HG02588 (cell line): ENCODE measurements around the gene AKAP12.
"Not testable (repeated sequence)": the region's sequence is repeated elsewhere in the genome, so short reads cannot be mapped to it uniquely, and the experiment has no call there.

Experiments
- ATAC-seq: cut with Tn5 transposase; IDR thresholded peaks from one replicate; pipeline ENCODE4 v1.9.1; 2021; ENCODE audit warnings: mild to moderate bottlenecking, moderate library complexity; ENCODE audit not compliant: unreplicated experiment

AKAP12 gene

GRCh38 chr6:151376440-151376839, 136.7 kb downstream of the AKAP12 start:
- no peak for ATAC-seq

- no peak for ATAC-seq
Measured at GRCh38 chr6:151377095-151377494, 137.3 kb downstream of the AKAP12 start.

GRCh38 chr6:151379933-151380847, 140.4 kb downstream of the AKAP12 start:
- ATAC-seq: peak; percentile 63

- ATAC-seq: no peak
Measured at GRCh38 chr6:151380848-151381205, 141.1 kb downstream of the AKAP12 start.

GRCh38 chr6:151381722-151382121, 142.0 kb downstream of the AKAP12 start:
- no peak for ATAC-seq

GRCh38 chr6:151382631-151383030, 142.9 kb downstream of the AKAP12 start:
- ATAC-seq: not testable (repeated sequence)

- ATAC-seq: no peak
Measured at GRCh38 chr6:151384151-151384550, 144.4 kb downstream of the AKAP12 start.

GRCh38 chr6:151385177-151385576, 145.4 kb downstream of the AKAP12 start:
- ATAC-seq: no peak

GRCh38 chr6:151387175-151387970, 147.6 kb downstream of the AKAP12 start:
- no peak for ATAC-seq

GRCh38 chr6:151388236-151388635, 148.5 kb downstream of the AKAP12 start:
- no peak for ATAC-seq

GRCh38 chr6:151388997-151389617, 149.3 kb downstream of the AKAP12 start:
- ATAC-seq: no peak

GRCh38 chr6:151389618-151390275, 150.0 kb downstream of the AKAP12 start:
- peak; percentile 62 for ATAC-seq

GRCh38 chr6:151390276-151390850, 150.6 kb downstream of the AKAP12 start:
- peak; percentile 78 for ATAC-seq

GRCh38 chr6:151390851-151391470, 151.2 kb downstream of the AKAP12 start:
- peak; percentile 16 for ATAC-seq

- ATAC-seq: peak; percentile 5
Measured at GRCh38 chr6:151391471-151392413, 152.0 kb downstream of the AKAP12 start, which contains the start of gene ZBTB2. Gene ZBTB2, minus strand, starts transcription at chr6:151391559. Its CDS starts 17,922 bp downstream, at chr6:151373637.

- ATAC-seq: no peak
Measured at GRCh38 chr6:151392427-151392826, 152.7 kb downstream of the AKAP12 start.

- ATAC-seq: no peak
Measured at GRCh38 chr6:151393410-151393809, 153.6 kb downstream of the AKAP12 start.

- ATAC-seq: no peak
Measured at GRCh38 chr6:151399679-151400078, 159.9 kb downstream of the AKAP12 start.

GRCh38 chr6:151400473-151400872, 160.7 kb downstream of the AKAP12 start:
- ATAC-seq: no peak
